Liver (tissue), 9 donors: ENCODE measurements around the gene GLB1L3. TPM values are rescaled to one million over a fixed set of nuclear protein-coding genes. Genes with fewer than 3 reads are reported as not detected.

ENCODE experiments used
- DNase-seq: peaks from one replicate; pipeline ENCODE4 v3.0.0-alpha.2; 2017; ENCODE audit warnings: low spot score
- H3K27ac ChIP-seq, 2 donors: one replicate each; pipeline ENCODE4 v1.7.0; 2013; ENCODE audit warnings: inconsistent platforms in 2 of 2, low read length in 2 of 2, control low read depth in 1 of 2, low read depth in 1 of 2, mild to moderate bottlenecking in 1 of 2
- H3K27me3 ChIP-seq, 4 donors: one replicate each; pipeline versions ENCODE4 v1.6.1 to v1.7.0; 2013; ENCODE audit warnings: low read length in 3 of 4, inconsistent platforms in 1 of 4, mild to moderate bottlenecking in 1 of 4, moderate library complexity in 1 of 4; ENCODE audit not compliant: control insufficient read depth in 4 of 4, insufficient read depth in 4 of 4
- H3K36me3 ChIP-seq, 4 donors: one replicate each; pipeline versions ENCODE4 v1.6.1 to v1.7.0; 2013; ENCODE audit warnings: low read length in 3 of 4, mild to moderate bottlenecking in 3 of 4, low read depth in 1 of 4, moderate library complexity in 1 of 4; ENCODE audit not compliant: control insufficient read depth in 4 of 4, insufficient read depth in 3 of 4
- H3K4me1 ChIP-seq, 4 donors: one replicate each; pipeline versions ENCODE4 v1.6.1 to v1.7.0; 2013; ENCODE audit warnings: low read length in 3 of 4, mild to moderate bottlenecking in 3 of 4, moderate library complexity in 1 of 4; ENCODE audit not compliant: control insufficient read depth in 4 of 4, insufficient read depth in 4 of 4
- H3K4me3 ChIP-seq, 3 donors: one replicate each; pipeline versions ENCODE4 v1.6.1 to v1.7.0; 2013; ENCODE audit warnings: low read length in 3 of 3, control low read depth in 1 of 3, low read depth in 1 of 3, mild to moderate bottlenecking in 1 of 3
- H3K9ac ChIP-seq, 2 donors: one replicate each; pipeline ENCODE4 v1.7.0; 2013; ENCODE audit warnings: low read length in 2 of 2, mild to moderate bottlenecking in 2 of 2, moderate library complexity in 2 of 2, control low read depth in 1 of 2, low read depth in 1 of 2
- H3K9me3 ChIP-seq, 4 donors: one replicate each; pipeline versions ENCODE4 v1.6.1 to v1.7.0; 2013; ENCODE audit warnings: low read length in 3 of 4; ENCODE audit not compliant: control insufficient read depth in 4 of 4
- ATF3 ChIP-seq: IDR thresholded peaks from 2 replicates; pipeline ENCODE4 v1.6.1; 2016; ENCODE audit warnings: antibody characterized with exemption
- CTCF ChIP-seq: fragments of 150-350 bp; IDR thresholded peaks from 2 replicates; pipeline ENCODE4 v1.5.1; 2017; ENCODE audit warnings: improper control_type of control experiment, low read depth, low read length; ENCODE audit not compliant: missing input control
- EGR1 ChIP-seq, 2 donors: IDR thresholded peaks; 2 replicates each; pipeline ENCODE4 v1.6.1; 2016 to 2018; ENCODE audit warnings: antibody characterized with exemption in 2 of 2, low read depth in 2 of 2
- FOXA1 ChIP-seq: IDR thresholded peaks from 2 replicates; pipeline ENCODE4 v1.6.1; 2016; ENCODE audit warnings: antibody characterized with exemption
- FOXA2 ChIP-seq: IDR thresholded peaks from 2 replicates; pipeline ENCODE4 v1.6.1; 2016; ENCODE audit warnings: antibody characterized with exemption
- GABPA ChIP-seq, 2 donors: IDR thresholded peaks in 1 of 2; conservative IDR thresholded peaks in 1 of 2; 2 replicates each; pipeline ENCODE4 v1.6.1; 2016; ENCODE audit warnings: antibody characterized with exemption in 2 of 2, mild to moderate bottlenecking in 1 of 2, moderate library complexity in 1 of 2
- HNF4G ChIP-seq: IDR thresholded peaks from 2 replicates; pipeline ENCODE4 v1.6.1; 2016; ENCODE audit warnings: antibody characterized with exemption
- JUND ChIP-seq, 2 donors: IDR thresholded peaks; 2 replicates each; pipeline ENCODE4 v1.6.1; 2016; ENCODE audit warnings: antibody characterized with exemption in 2 of 2
- MAX ChIP-seq: IDR thresholded peaks from 2 replicates; pipeline ENCODE4 v1.6.1; 2016; ENCODE audit warnings: antibody characterized with exemption
- NR2F2 ChIP-seq: IDR thresholded peaks from 2 replicates; pipeline ENCODE4 v1.6.1; 2016; ENCODE audit warnings: antibody characterized with exemption
- RAD21 ChIP-seq, 2 donors: IDR thresholded peaks; 2 replicates each; pipeline ENCODE4 v1.6.1; 2016; ENCODE audit warnings: antibody characterized with exemption in 2 of 2, mild to moderate bottlenecking in 2 of 2
- REST ChIP-seq: IDR thresholded peaks from 2 replicates; pipeline ENCODE4 v1.6.1; 2016; ENCODE audit warnings: antibody characterized with exemption, mild to moderate bottlenecking
- RXRA ChIP-seq, 2 donors: IDR thresholded peaks; 2 replicates each; pipeline ENCODE4 v1.6.1; 2017 to 2018; ENCODE audit warnings: antibody characterized with exemption in 2 of 2, mild to moderate bottlenecking in 1 of 2
- SP1 ChIP-seq: IDR thresholded peaks from 2 replicates; pipeline ENCODE4 v1.6.1; 2018; ENCODE audit warnings: antibody characterized with exemption, mild to moderate bottlenecking
- TAF1 ChIP-seq: conservative IDR thresholded peaks from 2 replicates; pipeline ENCODE4 v1.6.1; 2016; ENCODE audit warnings: antibody characterized with exemption, mild to moderate bottlenecking
- YY1 ChIP-seq: IDR thresholded peaks from 2 replicates; pipeline ENCODE4 v1.6.1; 2016; ENCODE audit warnings: antibody characterized with exemption, mild to moderate bottlenecking
- WGBS: extraction: QIAGEN DNeasy Blood & Tissue Kit; methylation state at CpG from one replicate; pipeline ENCODE4 v1.1.7; 2013; 5-methylcytosine and 5-hydroxymethylcytosine counted together
- polyA plus RNA-seq, 2 donors: library from polyadenylated mRNA; stranded (reverse) in 1 of 2; unstranded in 1 of 2; fragments of 200-250 nt in 1 of 2; fragments of >200 nt in 1 of 2; fragmentation: Nextera tagmentation in 1 of 2; extraction: Ambion mirVana in 1 of 2; gene quantifications; one replicate each; pipeline versions ENCODE4 v1.2.1 to v1.2.3, GENCODE V29; 2013 to 2015
- total RNA-seq, 2 donors: library from RNA; depleted of rRNA; stranded (reverse); fragments of >200 nt; gene quantifications; one replicate each; pipeline ENCODE4 v1.2.3, GENCODE V29; 2014
- TF ChIP-seq, protein P1 (sequence below): IDR thresholded peaks from 2 replicates; pipeline ENCODE4 v1.6.1; 2016; ENCODE audit warnings: antibody characterized with exemption
- donor health status: healthy.
- donor health status: healthy.
- donor health status: healthy.
- donor health status: healthy.
- donor health status: healthy.

The GLB1L3 gene
- total and polyA plus RNA-seq, 4 donors = 0.08 TPM; not detected in 3

GRCh38 chr11:134270250-134270714 is 5.9 kb upstream of the GLB1L3 start:
- WGBS = 51% methylated on average over 5 of the region's 5 CpGs
- TF ChIP-seq NR2F2 (no peak), FOXA2 (no peak), SP1 (no peak), JUND (IDR thresholded peaks at IDR 0.05) (no peak), ATF3 (no peak), RAD21 (IDR thresholded peaks at IDR 0.05) (no peak), HNF4G (no peak), FOXA1 (no peak), REST (no peak), TAF1 (no peak), GABPA (IDR thresholded peaks at IDR 0.05 in 1 of 2, conservative IDR thresholded peaks at IDR 0.05 in 1 of 2) (no peak)
- Histone ChIP-seq H3K9ac (no peak overlapping the region), H3K4me3 (no peak overlapping the region), H3K9me3 (no peaks in the 10 kb centered on the region), H3K36me3 (peaks cover 0 to 1% (median 0%) of the 10 kb centered on the region in 4 donors), H3K4me1 (peaks cover 0 to 5% (median 1%) of the 10 kb centered on the region in 4 donors), H3K27ac (no peak overlapping the region), H3K27me3 (peaks cover 0 to 10% (median 2%) of the 10 kb centered on the region in 4 donors)
- DNase-seq = no peak

DNA sequence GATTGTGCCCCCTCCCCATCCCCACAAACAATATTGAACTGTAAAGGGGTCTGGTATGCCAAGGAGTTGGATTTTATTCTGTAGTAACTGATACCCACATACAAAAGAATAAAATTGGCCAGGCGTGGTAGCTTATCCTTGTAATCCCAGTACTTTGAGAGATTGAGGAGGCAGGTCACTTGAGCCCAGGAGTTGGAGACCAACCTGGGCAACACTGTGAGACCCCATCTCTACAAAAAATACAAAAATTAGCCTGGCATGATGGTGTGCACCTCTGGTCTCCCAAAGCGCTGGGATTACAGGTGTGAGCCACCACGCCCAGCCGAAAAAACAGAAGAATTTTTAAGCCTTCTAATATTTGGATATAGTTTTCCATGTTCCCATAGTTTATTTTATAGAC is 4.2 kb upstream of the GLB1L3 start:
- 97% methylated on average over 4 of the region's 4 CpGs for WGBS
- peak overlapping the region; percentile 44 to 67 for H3K27ac ChIP-seq
- no peaks in the 10 kb centered on the region for H3K36me3 ChIP-seq
- H3K9me3 ChIP-seq = no peaks in the 10 kb centered on the region
- no peak overlapping the region for H3K9ac ChIP-seq
- peaks cover 10 to 20% (median 13%) of the 10 kb centered on the region in 4 donors for H3K4me1 ChIP-seq
- H3K27me3 ChIP-seq = peaks cover 0 to 18% (median 4%) of the 10 kb centered on the region in 4 donors
- DNase-seq = no peak
- TF ChIP-seq, protein P1, sequence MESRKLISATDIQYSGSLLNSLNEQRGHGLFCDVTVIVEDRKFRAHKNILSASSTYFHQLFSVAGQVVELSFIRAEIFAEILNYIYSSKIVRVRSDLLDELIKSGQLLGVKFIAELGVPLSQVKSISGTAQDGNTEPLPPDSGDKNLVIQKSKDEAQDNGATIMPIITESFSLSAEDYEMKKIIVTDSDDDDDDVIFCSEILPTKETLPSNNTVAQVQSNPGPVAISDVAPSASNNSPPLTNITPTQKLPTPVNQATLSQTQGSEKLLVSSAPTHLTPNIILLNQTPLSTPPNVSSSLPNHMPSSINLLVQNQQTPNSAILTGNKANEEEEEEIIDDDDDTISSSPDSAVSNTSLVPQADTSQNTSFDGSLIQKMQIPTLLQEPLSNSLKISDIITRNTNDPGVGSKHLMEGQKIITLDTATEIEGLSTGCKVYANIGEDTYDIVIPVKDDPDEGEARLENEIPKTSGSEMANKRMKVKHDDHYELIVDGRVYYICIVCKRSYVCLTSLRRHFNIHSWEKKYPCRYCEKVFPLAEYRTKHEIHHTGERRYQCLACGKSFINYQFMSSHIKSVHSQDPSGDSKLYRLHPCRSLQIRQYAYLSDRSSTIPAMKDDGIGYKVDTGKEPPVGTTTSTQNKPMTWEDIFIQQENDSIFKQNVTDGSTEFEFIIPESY = no peak
- TF ChIP-seq ATF3 (no peak), FOXA2 (no peak), YY1 (no peak), MAX (no peak), SP1 (no peak), GABPA (IDR thresholded peaks at IDR 0.05 in 1 of 2, conservative IDR thresholded peaks at IDR 0.05 in 1 of 2) (no peak), RAD21 (IDR thresholded peaks at IDR 0.05) (no peak), FOXA1 (no peak), CTCF (no peak), REST (no peak), JUND (IDR thresholded peaks at IDR 0.05) (no peak), RXRA (IDR thresholded peaks at IDR 0.05) (no peak), EGR1 (IDR thresholded peaks at IDR 0.05; ENCODE audit: low read depth in 2 of 2) (no peak), NR2F2 (no peak)
- no peak overlapping the region for H3K4me3 ChIP-seq
